Measurements from ENCODE around the gene HBE1. TPM values are rescaled to one million over a fixed set of nuclear protein-coding genes. Genes with fewer than 3 reads are reported as not detected.

Gene HBE1
- total RNA-seq, 1 donor from 2014 or later = not detected

GRCh38 chr11:5245155-5245554, 24.6 kb downstream of the HBE1 start:
- no peak overlapping the region for H2AFZ ChIP-seq (ENCODE audit: low read depth, low read length)
- H3K9me3 Mint-ChIP-seq (ENCODE audit: unreplicated experiment) = peaks cover 2% of the 10 kb centered on the region
- no peaks in the 10 kb centered on the region for H3K36me3 ChIP-seq (ENCODE audit: insufficient read depth, low read length)
- H3K4me1 ChIP-seq (ENCODE audit: insufficient read depth, low read length) = no peaks in the 10 kb centered on the region
- H3K4me3 Mint-ChIP-seq (ENCODE audit: unreplicated experiment) = no peak overlapping the region
- no peaks in the 10 kb centered on the region for H3K27me3 ChIP-seq (ENCODE audit: insufficient read depth, low read length)
- DNase-seq (ENCODE audit: low read depth) = no peak
- no peak overlapping the region for H3K27ac ChIP-seq (ENCODE audit: low read depth, low read length)
- no peaks in the 10 kb centered on the region for H4K20me1 ChIP-seq (ENCODE audit: insufficient read depth, low read length)
- H3K79me2 ChIP-seq (ENCODE audit: insufficient read depth, low read length) = no peaks in the 10 kb centered on the region
- TF ChIP-seq CTCF (IDR thresholded peaks at IDR 0.05; ENCODE audit: insufficient read depth, low read depth, low read length) (no peak), EZH2 (IDR thresholded peaks at IDR 0.05; ENCODE audit: insufficient read depth, low read length) (no peak)
- no peak overlapping the region for H3K4me2 ChIP-seq (ENCODE audit: low read length)
- no peaks in the 10 kb centered on the region for H3K9me3 ChIP-seq (ENCODE audit: insufficient read depth, low read depth, low read length)
- H3K9ac ChIP-seq (ENCODE audit: low read length) = no peak overlapping the region
- FAIRE-seq = no peak
- peaks cover 9% of the 10 kb centered on the region for H3K4me1 Mint-ChIP-seq (ENCODE audit: low read depth, unreplicated experiment)
- no peaks in the 10 kb centered on the region for H3K36me3 Mint-ChIP-seq (ENCODE audit: low read depth, unreplicated experiment)
- H3K27me3 Mint-ChIP-seq (ENCODE audit: low read depth, unreplicated experiment) = no peaks in the 10 kb centered on the region
- no peak overlapping the region for H3K27ac Mint-ChIP-seq (ENCODE audit: unreplicated experiment)
- no peak overlapping the region for H3K4me3 ChIP-seq (ENCODE audit: insufficient read depth, low read depth, low read length)

DNA sequence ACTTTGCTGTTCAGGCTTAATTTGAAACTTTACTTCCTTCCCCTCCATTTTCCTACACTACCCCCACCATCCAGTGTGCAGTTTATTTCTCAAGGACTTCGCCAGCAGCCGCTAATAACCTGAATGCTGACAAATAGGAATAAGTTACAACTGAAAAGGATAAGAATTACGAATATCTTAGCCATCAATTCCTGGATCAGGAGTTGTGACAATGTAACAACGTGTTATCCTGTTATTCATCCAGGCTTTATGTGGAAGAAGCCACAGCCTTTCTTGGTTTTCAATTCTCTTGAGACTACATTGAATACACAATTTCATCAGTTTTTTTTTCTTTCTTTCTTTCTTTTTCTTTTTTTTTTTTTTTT, 25.9 kb downstream of the HBE1 start:
- no peaks in the 10 kb centered on the region for H3K27me3 ChIP-seq (ENCODE audit: insufficient read depth, low read length)
- H3K36me3 ChIP-seq (ENCODE audit: insufficient read depth, low read length) = no peaks in the 10 kb centered on the region
- Mint-ChIP-seq H3K36me3 (ENCODE audit: low read depth, unreplicated experiment) (no peaks in the 10 kb centered on the region), H3K27me3 (ENCODE audit: low read depth, unreplicated experiment) (no peaks in the 10 kb centered on the region), H3K4me3 (ENCODE audit: unreplicated experiment) (no peak overlapping the region), H3K4me1 (ENCODE audit: low read depth, unreplicated experiment) (peaks cover 9% of the 10 kb centered on the region), H3K9me3 (ENCODE audit: unreplicated experiment) (no peaks in the 10 kb centered on the region), H3K27ac (ENCODE audit: unreplicated experiment) (no peak overlapping the region)
- H3K4me3 ChIP-seq (ENCODE audit: insufficient read depth, low read depth, low read length) = no peak overlapping the region
- no peaks in the 10 kb centered on the region for H4K20me1 ChIP-seq (ENCODE audit: insufficient read depth, low read length)
- H3K9ac ChIP-seq (ENCODE audit: low read length) = no peak overlapping the region
- DNase-seq (ENCODE audit: low read depth) (no peak), FAIRE-seq (no peak)
- no peaks in the 10 kb centered on the region for H3K79me2 ChIP-seq (ENCODE audit: insufficient read depth, low read length)
- no peak overlapping the region for H3K27ac ChIP-seq (ENCODE audit: low read depth, low read length)
- H3K4me2 ChIP-seq (ENCODE audit: low read length) = no peak overlapping the region
- H3K4me1 ChIP-seq (ENCODE audit: insufficient read depth, low read length) = no peaks in the 10 kb centered on the region
- no peak overlapping the region for H2AFZ ChIP-seq (ENCODE audit: low read depth, low read length)
- TF ChIP-seq EZH2 (IDR thresholded peaks at IDR 0.05; ENCODE audit: insufficient read depth, low read length) = no peak
- TF ChIP-seq CTCF (IDR thresholded peaks at IDR 0.05; ENCODE audit: insufficient read depth, low read depth, low read length) = no peak
- H3K9me3 ChIP-seq (ENCODE audit: insufficient read depth, low read depth, low read length) = no peaks in the 10 kb centered on the region

DNA sequence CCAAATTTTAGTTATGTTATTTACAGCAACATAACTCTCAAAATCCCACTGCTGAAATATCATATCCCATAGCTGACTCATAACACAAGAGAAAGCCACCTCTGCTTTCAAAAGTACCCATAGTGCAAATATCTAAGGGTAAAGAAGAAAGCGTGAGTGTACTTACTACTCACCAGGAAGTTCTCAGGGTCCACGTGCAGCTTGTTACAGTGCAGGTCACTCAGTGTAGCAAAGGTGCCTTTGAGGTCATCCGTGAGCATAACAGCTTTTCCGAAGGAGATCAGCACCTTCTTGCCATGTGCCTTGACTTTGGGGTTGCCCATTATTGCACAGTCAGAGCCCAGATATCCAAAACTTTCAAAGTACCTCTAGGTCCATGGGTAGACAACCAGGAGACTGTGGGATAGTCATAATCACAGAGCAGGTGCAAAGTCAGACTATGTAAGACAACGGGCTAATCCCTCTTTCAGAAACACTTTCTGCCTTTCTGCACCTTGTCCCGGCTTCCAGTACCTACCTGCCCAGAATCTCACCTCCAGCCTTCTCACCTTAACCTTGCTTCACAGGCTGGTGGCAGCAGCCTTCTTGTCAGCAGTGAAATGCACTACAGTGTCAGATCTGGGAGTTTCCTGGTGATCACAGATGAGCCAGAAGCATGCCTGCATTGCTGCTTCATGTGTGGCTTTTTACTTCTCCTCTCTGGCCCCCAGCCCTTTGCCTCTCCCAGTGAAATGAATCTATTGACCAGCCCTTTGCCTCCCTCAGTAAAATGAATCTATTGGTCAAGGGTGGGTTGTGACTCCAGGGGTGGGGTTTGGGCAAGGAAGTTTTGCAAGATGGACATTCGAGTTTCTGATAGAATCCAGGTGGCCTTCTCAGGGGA, 26.6 kb downstream of the HBE1 start:
- no peak overlapping the region for H3K9ac ChIP-seq (ENCODE audit: low read length)
- no peaks in the 10 kb centered on the region for H3K27me3 ChIP-seq (ENCODE audit: insufficient read depth, low read length)
- no peaks in the 10 kb centered on the region for H3K9me3 Mint-ChIP-seq (ENCODE audit: unreplicated experiment)
- H3K36me3 Mint-ChIP-seq (ENCODE audit: low read depth, unreplicated experiment) = no peaks in the 10 kb centered on the region
- no peaks in the 10 kb centered on the region for H3K36me3 ChIP-seq (ENCODE audit: insufficient read depth, low read length)
- no peaks in the 10 kb centered on the region for H3K27me3 Mint-ChIP-seq (ENCODE audit: low read depth, unreplicated experiment)
- H4K20me1 ChIP-seq (ENCODE audit: insufficient read depth, low read length) = no peaks in the 10 kb centered on the region
- no peak overlapping the region for H3K4me3 Mint-ChIP-seq (ENCODE audit: unreplicated experiment)
- no peak overlapping the region for H3K27ac ChIP-seq (ENCODE audit: low read depth, low read length)
- FAIRE-seq (no peak), DNase-seq (ENCODE audit: low read depth) (no peak)
- H2AFZ ChIP-seq (ENCODE audit: low read depth, low read length) = no peak overlapping the region
- no peak overlapping the region for H3K4me2 ChIP-seq (ENCODE audit: low read length)
- no peaks in the 10 kb centered on the region for H3K9me3 ChIP-seq (ENCODE audit: insufficient read depth, low read depth, low read length)
- peaks cover 9% of the 10 kb centered on the region for H3K4me1 Mint-ChIP-seq (ENCODE audit: low read depth, unreplicated experiment)
- TF ChIP-seq EZH2 (IDR thresholded peaks at IDR 0.05; ENCODE audit: insufficient read depth, low read length) = no peak
- TF ChIP-seq CTCF (IDR thresholded peaks at IDR 0.05; ENCODE audit: insufficient read depth, low read depth, low read length) = no peak
- H3K4me3 ChIP-seq (ENCODE audit: insufficient read depth, low read depth, low read length) = no peak overlapping the region
- no peak overlapping the region for H3K27ac Mint-ChIP-seq (ENCODE audit: unreplicated experiment)
- no peaks in the 10 kb centered on the region for H3K4me1 ChIP-seq (ENCODE audit: insufficient read depth, low read length)
- H3K79me2 ChIP-seq (ENCODE audit: insufficient read depth, low read length) = no peaks in the 10 kb centered on the region
